NCI-H510A treated with DMSO at 0.1 percent for 48 hours (cell line): ENCODE results near the gene SPC24.
"Not testable (repeated sequence)": the region's sequence is repeated elsewhere in the genome, so short reads cannot be mapped to it uniquely, and the experiment has no call there.

Experiments used
- DNase-seq: peaks from one replicate; lab custom pipeline; 2025; lab: John Stamatoyannopoulos, UW

SPC24 gene

GRCh38 chr19:11125994-11126685 is 29.4 kb downstream of the SPC24 start:
- peak; percentile 41 for DNase-seq

GRCh38 chr19:11124157-11124556 is 31.4 kb downstream of the SPC24 start:
- not testable (repeated sequence) for DNase-seq

- no peak for DNase-seq
Measured at GRCh38 chr19:11123114-11123513, 32.5 kb downstream of the SPC24 start.

- DNase-seq, result not testable (repeated sequence)
Measured at GRCh38 chr19:11121963-11122362, 33.6 kb downstream of the SPC24 start.

GRCh38 chr19:11116507-11116906 is 39.1 kb downstream of the SPC24 start:
- no peak for DNase-seq

GRCh38 chr19:11115895-11116446 is 39.6 kb downstream of the SPC24 start:
- DNase-seq, result no peak

- no peak for DNase-seq
Measured at GRCh38 chr19:11115042-11115441, 40.5 kb downstream of the SPC24 start.

GRCh38 chr19:11113140-11113708 is 42.4 kb downstream of the SPC24 start:
- DNase-seq, result no peak

GRCh38 chr19:11111771-11112144 is 43.8 kb downstream of the SPC24 start:
- no peak for DNase-seq

- no peak for DNase-seq
Measured at GRCh38 chr19:11111117-11111770, 44.3 kb downstream of the SPC24 start.

GRCh38 chr19:11108746-11109145 is 46.8 kb downstream of the SPC24 start:
- no peak for DNase-seq

GRCh38 chr19:11106477-11106876 is 49.1 kb downstream of the SPC24 start:
- DNase-seq, result no peak

- no peak for DNase-seq
Measured at GRCh38 chr19:11105014-11105636, 50.5 kb downstream of the SPC24 start.

GRCh38 chr19:11103667-11104066 is 51.9 kb downstream of the SPC24 start:
- DNase-seq, result not testable (repeated sequence)

GRCh38 chr19:11102944-11103343 is 52.6 kb downstream of the SPC24 start:
- DNase-seq, result no peak

- no peak for DNase-seq
Measured at GRCh38 chr19:11101057-11101456, 54.5 kb downstream of the SPC24 start.

- DNase-seq, result no peak
Measured at GRCh38 chr19:11100049-11100448, 55.5 kb downstream of the SPC24 start.

- no peak for DNase-seq
Measured at GRCh38 chr19:11098861-11099260, 56.7 kb downstream of the SPC24 start.

- no peak for DNase-seq
Measured at GRCh38 chr19:11098327-11098726, 57.3 kb downstream of the SPC24 start.

GRCh38 chr19:11097367-11097766 is 58.2 kb downstream of the SPC24 start:
- DNase-seq, result not testable (repeated sequence)

- DNase-seq, result no peak
Measured at GRCh38 chr19:11096210-11096841, 59.3 kb downstream of the SPC24 start.
